Ovary (tissue), 9 donors: ENCODE measurements around the gene PLEKHA6. TPM values are rescaled to one million over a fixed set of nuclear protein-coding genes. Genes with fewer than 3 reads are reported as not detected.

ENCODE experiments used
- DNase-seq, 5 donors: peaks; one replicate each; pipeline ENCODE4 v3.0.0-alpha.2; 2019 to 2020
- H3K27ac ChIP-seq, 2 donors: fragments of 200-600 bp; one replicate each; pipeline versions ENCODE4 v1.5.1 to v1.8.0; 2019 to 2022
- H3K27me3 ChIP-seq: fragments of 200-600 bp; one replicate; pipeline ENCODE4 v1.8.0; 2022
- H3K36me3 ChIP-seq: fragments of 200-600 bp; sonication (generic); one replicate; pipeline ENCODE4 v1.5.1; 2019
- H3K4me1 ChIP-seq: one replicate; pipeline ENCODE4 v1.8.1; 2013; ENCODE audit warnings: mild to moderate bottlenecking, moderate library complexity; ENCODE audit not compliant: insufficient read depth
- H3K4me3 ChIP-seq: fragments of 200-600 bp; sonication (generic); one replicate; pipeline ENCODE4 v1.5.1; 2017
- H3K9me3 ChIP-seq, 2 donors: fragments of 200-600 bp in 1 of 2; sonication (generic) in 1 of 2; one replicate each; pipeline versions ENCODE4 v1.5.1 to v1.8.1; 2013 to 2019; ENCODE audit warnings: mild to moderate bottlenecking in 1 of 2, moderate library complexity in 1 of 2
- EP300 ChIP-seq: sonication (generic); formaldehyde crosslinking; IDR thresholded peaks from one replicate; pipeline ENCODE4 v1.6.1; 2017; ENCODE audit warnings: antibody characterized with exemption
- POLR2A ChIP-seq: fragments of 450-650 bp; IDR thresholded peaks from one replicate; pipeline ENCODE4 v1.6.1; 2017; ENCODE audit warnings: antibody characterized with exemption, mild to moderate bottlenecking, moderate library complexity
- WGBS, 3 donors: extraction: QIAGEN DNeasy Blood & Tissue Kit in 1 of 3; methylation state at CpG; one replicate each; pipeline versions ENCODE4 v1.1.5 to v1.1.7; 2013 to 2017; 5-methylcytosine and 5-hydroxymethylcytosine counted together
- intact Hi-C, 4 donors: fragments of 100-400 bp; cut with DNase I; formaldehyde crosslinking; loops; one replicate each; pipeline versions ENCODE4 v1.11.0 to v1.15.1; 2022 to 2023
- polyA plus RNA-seq, 2 donors: library from polyadenylated mRNA; stranded (reverse); fragments of 200-250 nt in 1 of 2; fragments of 350-450 nt in 1 of 2; fragmentation: Illumina TruSeq in 1 of 2; extraction: RNeasy Lipid Tissue Mini Kit (QIAGEN cat#74804) in 1 of 2; gene quantifications; one replicate each; pipeline ENCODE4 v1.2.3, GENCODE V29; 2013 to 2014
- total RNA-seq, 7 donors: library from RNA; depleted of rRNA in 2 of 7; stranded (reverse); fragments of >200 nt in 2 of 7; fragmentation: NEBNext Ultra II Directional in 3 of 7; extraction: Animal tissue kit (Norgen Biotek cat#: 25700) in 3 of 7; gene quantifications; one replicate each; pipeline versions ENCODE4 v1.1.0 to v1.2.4, GENCODE V29; 2016 to 2023
- TF ChIP-seq, protein P1 (sequence below), 3 donors: fragments of 450-650 bp in 2 of 3; fragments of 200-600 bp in 1 of 3; IDR thresholded peaks; one replicate each; pipeline versions ENCODE4 v1.5.1 to v1.8.0; 2016 to 2022; ENCODE audit warnings: antibody characterized with exemption in 3 of 3, mild to moderate bottlenecking in 1 of 3
- donor health status: DM: no; HTN: no; CAD: no; lungs with moderate emphysema.
- donor health status: DM: no; HTN: no; CAD: no.
- donor health status: Bipolar disorder and iron deficiency.
- donor health status: DM: yes; HTN: yes; CAD: no.
- donor health status: DM: no; HTN: no; CAD: no.
- donor health status: DM: yes; HTN: yes; CAD: no.

PLEKHA6 gene
- total and polyA plus RNA-seq, 9 donors, result 2.3 to 20.5 (median 6.6) TPM

DNA sequence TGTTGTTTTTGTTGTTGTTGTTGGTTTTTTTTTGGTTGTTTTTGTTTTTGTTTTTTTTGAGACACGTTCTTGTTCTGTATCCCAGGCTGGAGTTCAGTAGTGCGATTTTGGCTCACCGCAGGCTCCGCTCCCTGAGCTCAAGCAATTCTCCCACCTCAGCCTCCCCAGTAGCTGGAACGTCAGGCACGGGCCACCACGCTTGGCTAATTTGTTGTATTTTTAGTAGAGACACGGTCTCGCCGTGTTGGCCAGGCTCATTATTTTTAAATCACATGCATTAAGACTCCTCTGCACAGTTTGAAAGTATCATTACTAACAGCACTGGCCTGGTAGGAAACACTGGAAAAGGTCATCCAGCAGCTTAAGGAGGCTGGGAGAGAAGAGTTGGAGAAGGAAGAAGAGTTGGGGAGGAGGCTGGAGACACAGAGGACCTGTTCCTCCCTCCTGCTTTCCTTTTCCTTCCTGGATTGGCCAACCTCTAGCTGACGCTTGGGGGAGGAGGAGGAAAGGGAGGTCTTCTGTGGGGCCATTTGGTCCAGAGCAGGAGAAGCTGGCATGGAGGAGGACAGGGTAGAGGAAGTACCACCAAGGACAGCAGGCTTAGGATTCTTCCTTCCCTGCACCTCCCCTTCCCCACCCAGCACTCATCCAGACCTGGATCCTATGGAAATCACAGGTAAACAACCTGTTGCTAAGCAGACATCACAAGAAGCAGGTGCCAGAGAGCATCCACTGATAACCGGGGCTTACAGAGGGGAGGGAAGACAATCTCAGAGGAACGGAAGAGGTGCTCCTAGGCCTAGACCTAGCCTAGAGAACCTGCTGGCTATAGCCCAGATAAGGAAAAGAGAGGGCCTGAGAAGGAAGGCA is 74.1 kb downstream of the PLEKHA6 start:
- H3K27me3 ChIP-seq, result no peaks in the 10 kb centered on the region
- WGBS, 3 donors, result 50 to 69% (median 67%) methylated on average over 13 of the region's 13 CpGs
- intact Hi-C loops, result no loop called here
- no peak for TF ChIP-seq POLR2A
- no peak for TF ChIP-seq EP300
- TF ChIP-seq, protein P1, sequence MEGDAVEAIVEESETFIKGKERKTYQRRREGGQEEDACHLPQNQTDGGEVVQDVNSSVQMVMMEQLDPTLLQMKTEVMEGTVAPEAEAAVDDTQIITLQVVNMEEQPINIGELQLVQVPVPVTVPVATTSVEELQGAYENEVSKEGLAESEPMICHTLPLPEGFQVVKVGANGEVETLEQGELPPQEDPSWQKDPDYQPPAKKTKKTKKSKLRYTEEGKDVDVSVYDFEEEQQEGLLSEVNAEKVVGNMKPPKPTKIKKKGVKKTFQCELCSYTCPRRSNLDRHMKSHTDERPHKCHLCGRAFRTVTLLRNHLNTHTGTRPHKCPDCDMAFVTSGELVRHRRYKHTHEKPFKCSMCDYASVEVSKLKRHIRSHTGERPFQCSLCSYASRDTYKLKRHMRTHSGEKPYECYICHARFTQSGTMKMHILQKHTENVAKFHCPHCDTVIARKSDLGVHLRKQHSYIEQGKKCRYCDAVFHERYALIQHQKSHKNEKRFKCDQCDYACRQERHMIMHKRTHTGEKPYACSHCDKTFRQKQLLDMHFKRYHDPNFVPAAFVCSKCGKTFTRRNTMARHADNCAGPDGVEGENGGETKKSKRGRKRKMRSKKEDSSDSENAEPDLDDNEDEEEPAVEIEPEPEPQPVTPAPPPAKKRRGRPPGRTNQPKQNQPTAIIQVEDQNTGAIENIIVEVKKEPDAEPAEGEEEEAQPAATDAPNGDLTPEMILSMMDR (IDR thresholded peaks at IDR 0.05), result no peak
- no peaks in the 10 kb centered on the region for H3K36me3 ChIP-seq
- H3K4me3 ChIP-seq, result no peak overlapping the region
- H3K27ac ChIP-seq, result no peak overlapping the region
- H3K9me3 ChIP-seq, result no peaks in the 10 kb centered on the region
- DNase-seq, result no peak
- peaks cover 20% of the 10 kb centered on the region for H3K4me1 ChIP-seq

DNA sequence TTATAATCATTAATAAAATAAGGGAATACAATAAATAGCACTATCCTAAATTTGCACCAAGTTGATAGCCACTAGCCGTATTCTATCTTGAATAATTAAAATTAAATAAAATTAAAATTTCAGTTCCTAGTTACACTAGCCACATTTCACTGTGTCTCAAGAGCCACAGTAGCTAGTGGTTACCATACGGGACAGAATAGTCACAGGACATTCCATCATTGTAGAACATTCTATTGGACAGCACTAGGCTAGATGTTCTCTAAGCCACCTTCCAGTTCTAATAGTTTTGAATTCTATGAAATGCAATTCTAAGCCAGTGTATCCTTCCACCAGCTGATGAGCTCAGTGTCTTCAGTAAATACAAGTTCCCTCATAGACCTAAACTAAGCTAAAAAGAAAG is 74.8 kb downstream of the PLEKHA6 start:
- intact Hi-C loops, result no loop called here
- no peaks in the 10 kb centered on the region for H3K36me3 ChIP-seq
- DNase-seq, result no peak
- TF ChIP-seq POLR2A, result no peak
- TF ChIP-seq, protein P1 (IDR thresholded peaks at IDR 0.05), result no peak
- TF ChIP-seq EP300, result no peak
- 85 to 92% (median 90%) methylated on average over 2 of the region's 2 CpGs for WGBS, 3 donors
- H3K27me3 ChIP-seq, result no peaks in the 10 kb centered on the region
- peaks cover 20% of the 10 kb centered on the region for H3K4me1 ChIP-seq
- no peak overlapping the region for H3K27ac ChIP-seq
- H3K4me3 ChIP-seq, result no peak overlapping the region
- no peaks in the 10 kb centered on the region for H3K9me3 ChIP-seq

DNA sequence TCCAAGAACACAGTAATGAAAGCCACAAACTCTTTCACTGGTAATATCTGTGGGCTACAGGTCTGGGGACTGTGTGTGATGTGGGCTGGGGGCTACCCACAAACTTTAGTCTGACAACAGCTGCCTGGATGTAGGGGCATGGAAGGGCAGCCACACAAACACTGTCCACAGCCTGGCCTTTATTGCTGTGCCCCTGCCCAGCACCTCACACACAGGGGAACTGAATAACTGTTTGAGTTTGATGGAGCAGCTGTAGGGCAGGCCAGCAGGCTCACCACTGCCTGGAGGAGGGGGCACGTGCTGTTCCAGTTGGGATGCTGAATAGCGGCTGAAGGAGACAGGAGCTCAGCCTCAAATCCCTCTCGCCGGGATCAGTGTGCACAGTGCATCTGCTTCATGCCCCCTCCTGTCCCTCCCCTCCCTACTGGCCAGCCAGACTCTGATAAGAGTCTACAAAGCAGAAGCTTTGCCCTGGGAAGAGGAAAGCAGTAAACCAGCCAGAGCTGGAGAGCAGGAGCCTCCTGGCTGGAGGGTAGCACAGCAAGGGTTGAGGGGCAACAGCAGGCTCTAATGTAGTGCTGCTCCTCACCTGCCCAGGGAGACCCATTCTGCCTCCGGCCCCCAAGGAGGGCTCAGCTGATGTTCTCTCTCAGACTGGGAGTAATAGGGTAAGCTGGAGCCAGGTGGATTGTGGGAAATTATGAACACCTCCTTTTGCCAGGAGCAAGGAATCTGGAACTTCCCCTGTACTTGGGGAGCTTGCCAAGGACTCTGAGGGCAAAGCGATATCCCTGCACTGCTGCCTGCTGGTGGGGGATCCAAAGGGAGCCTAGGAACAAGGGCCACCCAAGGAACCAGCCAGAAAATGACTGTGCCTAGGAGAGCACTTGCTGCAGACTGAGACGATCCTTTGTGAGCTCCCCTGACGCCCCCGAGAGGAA is 75.7 kb downstream of the PLEKHA6 start:
- Histone ChIP-seq H3K27ac (no peak overlapping the region), H3K36me3 (no peaks in the 10 kb centered on the region), H3K9me3 (no peaks in the 10 kb centered on the region), H3K4me3 (no peak overlapping the region), H3K27me3 (no peaks in the 10 kb centered on the region), H3K4me1 (peaks cover 20% of the 10 kb centered on the region)
- intact Hi-C loops, result no loop called here
- DNase-seq, result no peak
- 48 to 59% (median 52%) methylated on average over 9 of the region's 9 CpGs for WGBS, 3 donors
- TF ChIP-seq, protein P1 (IDR thresholded peaks at IDR 0.05), result no peak
- TF ChIP-seq EP300 (no peak), POLR2A (no peak)

DNA sequence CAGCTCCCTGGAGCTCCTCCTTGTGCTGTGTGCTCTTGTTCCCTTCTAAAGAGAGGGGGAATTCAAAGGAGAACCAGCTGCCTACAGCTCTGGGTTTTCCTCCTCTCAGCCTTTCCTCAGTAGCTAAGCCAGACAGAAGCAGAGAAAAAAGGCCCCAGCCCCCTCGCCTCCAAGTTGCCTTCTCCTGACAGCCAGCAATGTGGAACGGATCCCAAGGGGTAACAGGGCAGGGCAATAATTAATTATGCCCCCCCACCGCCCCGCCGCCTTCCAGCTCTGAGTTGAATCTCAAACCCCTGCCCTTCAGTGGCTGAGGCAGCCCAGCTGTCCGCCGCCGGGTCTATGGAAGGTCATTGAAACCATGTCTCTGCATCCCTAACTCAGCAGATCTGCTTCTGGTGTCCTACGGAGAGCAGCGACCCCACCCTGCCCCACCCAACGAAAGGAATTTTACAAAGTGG is 76.9 kb downstream of the PLEKHA6 start:
- Histone ChIP-seq H3K4me1 (peaks cover 14% of the 10 kb centered on the region), H3K9me3 (no peaks in the 10 kb centered on the region), H3K27ac (no peak overlapping the region), H3K4me3 (no peak overlapping the region), H3K27me3 (no peaks in the 10 kb centered on the region), H3K36me3 (no peaks in the 10 kb centered on the region)
- intact Hi-C loops, result no loop called here
- WGBS, 3 donors, result 17 to 28% (median 27%) methylated on average over 11 of the region's 11 CpGs
- DNase-seq, result peak in 2 of 5 donors; percentile 44 to 55
- TF ChIP-seq POLR2A (no peak), EP300 (no peak)
